22Rv1 (cell line): ENCODE data around the gene LIMD2.

ENCODE experiments used
- H3K27ac ChIP-seq: fragments of 450-650 bp; 2 replicates; pipeline ENCODE4 v1.5.1; 2017
- ZFX ChIP-seq: fragments of 450-650 bp; IDR thresholded peaks from 2 replicates; pipeline ENCODE4 v1.6.1; 2017; ENCODE audit warnings: antibody characterized with exemption, borderline replicate concordance
- TF ChIP-seq, protein P1 (sequence below): fragments of 450-650 bp; IDR thresholded peaks from 2 replicates; pipeline ENCODE4 v1.5.1; 2017; ENCODE audit warnings: mild to moderate bottlenecking

Gene LIMD2

DNA sequence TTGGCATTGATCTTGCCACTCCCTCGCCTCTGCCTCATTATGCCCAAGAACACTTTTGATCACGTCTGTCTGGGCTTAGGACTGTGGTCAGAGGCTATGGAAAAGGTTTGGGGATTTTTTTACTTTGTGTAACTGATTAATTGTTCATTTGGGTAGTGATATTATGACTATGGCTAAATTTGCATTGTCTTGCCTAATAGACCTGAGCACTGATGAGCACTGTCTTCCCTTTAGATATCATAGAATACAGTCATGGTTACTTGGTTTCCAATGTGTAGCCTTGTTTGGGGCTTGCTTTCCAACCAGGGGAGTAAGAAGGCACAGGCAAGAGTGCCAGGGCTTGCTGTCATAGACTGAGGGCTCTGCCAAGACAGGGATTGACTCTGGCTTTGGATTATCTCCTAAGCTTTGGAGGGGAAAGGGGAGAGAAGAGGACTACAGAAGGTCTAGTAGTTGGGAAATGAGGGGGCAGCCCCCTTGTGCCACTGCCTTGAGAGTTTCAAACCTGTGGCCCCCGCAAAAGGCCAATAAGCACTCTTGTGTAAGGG lies 13.7 kb downstream of the LIMD2 start:
- no peak overlapping the region for H3K27ac ChIP-seq
- TF ChIP-seq ZFX = no peak
- TF ChIP-seq, protein P1, sequence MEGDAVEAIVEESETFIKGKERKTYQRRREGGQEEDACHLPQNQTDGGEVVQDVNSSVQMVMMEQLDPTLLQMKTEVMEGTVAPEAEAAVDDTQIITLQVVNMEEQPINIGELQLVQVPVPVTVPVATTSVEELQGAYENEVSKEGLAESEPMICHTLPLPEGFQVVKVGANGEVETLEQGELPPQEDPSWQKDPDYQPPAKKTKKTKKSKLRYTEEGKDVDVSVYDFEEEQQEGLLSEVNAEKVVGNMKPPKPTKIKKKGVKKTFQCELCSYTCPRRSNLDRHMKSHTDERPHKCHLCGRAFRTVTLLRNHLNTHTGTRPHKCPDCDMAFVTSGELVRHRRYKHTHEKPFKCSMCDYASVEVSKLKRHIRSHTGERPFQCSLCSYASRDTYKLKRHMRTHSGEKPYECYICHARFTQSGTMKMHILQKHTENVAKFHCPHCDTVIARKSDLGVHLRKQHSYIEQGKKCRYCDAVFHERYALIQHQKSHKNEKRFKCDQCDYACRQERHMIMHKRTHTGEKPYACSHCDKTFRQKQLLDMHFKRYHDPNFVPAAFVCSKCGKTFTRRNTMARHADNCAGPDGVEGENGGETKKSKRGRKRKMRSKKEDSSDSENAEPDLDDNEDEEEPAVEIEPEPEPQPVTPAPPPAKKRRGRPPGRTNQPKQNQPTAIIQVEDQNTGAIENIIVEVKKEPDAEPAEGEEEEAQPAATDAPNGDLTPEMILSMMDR = no peak

- H3K27ac ChIP-seq = no peak overlapping the region
- TF ChIP-seq, protein P1 = no peak
- no peak for TF ChIP-seq ZFX
Observed at GRCh38 chr17:63685578-63685977, 14.3 kb downstream of the LIMD2 start.

DNA sequence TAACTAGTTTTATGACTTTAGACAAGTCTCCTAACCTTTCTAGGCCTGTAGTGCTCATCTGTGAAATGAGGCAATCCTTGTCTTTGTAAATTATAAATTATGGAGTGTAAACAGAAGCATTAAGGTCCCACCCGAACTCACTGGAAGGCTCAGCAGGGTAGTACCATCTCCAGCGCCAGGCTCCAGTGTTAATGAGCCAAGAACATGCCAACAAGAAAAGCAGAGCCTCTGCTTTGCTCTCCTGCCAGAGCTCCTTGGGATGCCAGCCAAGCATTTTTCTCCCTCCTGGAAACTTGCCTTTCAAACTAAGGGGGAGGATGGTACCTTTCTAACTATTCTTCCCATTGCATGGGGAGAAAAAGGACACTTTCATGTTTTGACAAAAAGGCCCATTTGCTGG lies 14.9 kb downstream of the LIMD2 start:
- H3K27ac ChIP-seq = no peak overlapping the region
- no peak for TF ChIP-seq ZFX
- TF ChIP-seq, protein P1 = no peak

GRCh38 chr17:63682981-63683380 lies 16.9 kb downstream of the LIMD2 start:
- H3K27ac ChIP-seq = no peak overlapping the region
- no peak for TF ChIP-seq ZFX
- TF ChIP-seq, protein P1 = no peak

- TF ChIP-seq, protein P1 = no peak
- no peak for TF ChIP-seq ZFX
- H3K27ac ChIP-seq = no peak overlapping the region
Observed at GRCh38 chr17:63682441-63682840, 17.5 kb downstream of the LIMD2 start.

DNA sequence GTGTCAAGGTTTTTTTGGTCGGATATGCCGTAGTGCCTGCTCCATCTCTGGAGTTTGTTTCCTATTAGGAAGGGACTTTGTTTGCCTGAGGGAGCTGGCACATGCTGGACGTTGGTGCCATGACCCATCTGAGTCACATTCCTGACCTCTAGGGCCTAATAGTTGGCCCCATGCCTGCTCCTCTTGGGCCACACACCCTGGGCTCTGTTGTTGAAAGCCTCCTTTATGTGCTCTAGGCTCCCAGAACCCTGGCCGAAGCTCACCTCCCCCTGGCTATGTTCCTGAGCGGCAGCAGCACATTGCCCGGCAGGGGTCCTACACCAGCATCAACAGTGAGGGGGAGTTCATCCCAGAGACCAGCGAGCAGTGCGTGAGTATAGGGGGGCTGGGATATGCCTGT lies 18.4 kb downstream of the LIMD2 start:
- TF ChIP-seq, protein P1 = no peak
- no peak for TF ChIP-seq ZFX
- H3K27ac ChIP-seq = no peak overlapping the region

DNA sequence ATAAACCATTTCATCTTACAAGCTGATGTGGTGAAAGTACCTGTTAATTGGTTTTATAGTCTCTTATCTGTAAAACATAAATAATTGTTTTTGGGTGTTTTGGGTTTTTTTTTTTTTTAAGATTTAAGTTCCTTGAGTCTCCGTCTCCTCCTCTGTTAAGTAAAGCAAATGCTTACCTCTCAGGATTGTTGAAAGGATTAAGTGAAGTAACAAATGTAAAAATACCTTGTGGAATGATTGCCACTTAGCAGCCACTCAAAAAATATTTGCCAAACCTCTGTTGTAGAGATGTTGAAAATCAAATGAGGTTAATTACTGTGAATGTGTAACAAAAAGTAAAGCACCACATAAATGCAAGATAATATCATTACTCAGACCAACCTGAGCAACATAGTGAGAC lies 19.2 kb downstream of the LIMD2 start:
- TF ChIP-seq, protein P1 = no peak
- no peak for TF ChIP-seq ZFX
- no peak overlapping the region for H3K27ac ChIP-seq
